GM21529 (cell line): Measurements from ENCODE around the gene B3GNT5.
A peak's percentile ranks its signal among the peaks of the same experiment; 100 is the strongest.

Experiments
- ATAC-seq: cut with Tn5 transposase; IDR thresholded peaks from one replicate; pipeline ENCODE4 v1.9.1; 2021; ENCODE audit not compliant: unreplicated experiment

Gene B3GNT5

GRCh38 chr3:183264268-183264667, 11.2 kb downstream of the B3GNT5 start:
- ATAC-seq, result no peak

- ATAC-seq, result no peak
Observed at GRCh38 chr3:183265157-183265642, 12.1 kb downstream of the B3GNT5 start.

GRCh38 chr3:183265834-183266417, 12.9 kb downstream of the B3GNT5 start:
- ATAC-seq, result no peak

- no peak for ATAC-seq
Observed at GRCh38 chr3:183266454-183266853, 13.4 kb downstream of the B3GNT5 start.

- ATAC-seq, result no peak
Observed at GRCh38 chr3:183267140-183267539, 14.1 kb downstream of the B3GNT5 start.

- ATAC-seq, result no peak
Observed at GRCh38 chr3:183268366-183268765, 15.3 kb downstream of the B3GNT5 start.

- no peak for ATAC-seq
Observed at GRCh38 chr3:183269345-183269744, 16.3 kb downstream of the B3GNT5 start.

GRCh38 chr3:183270344-183270743, 17.3 kb downstream of the B3GNT5 start:
- ATAC-seq, result no peak

- no peak for ATAC-seq
Observed at GRCh38 chr3:183272142-183272541, 19.1 kb downstream of the B3GNT5 start.

GRCh38 chr3:183272791-183273190, 19.7 kb downstream of the B3GNT5 start:
- ATAC-seq, result no peak

- no peak for ATAC-seq
Observed at GRCh38 chr3:183274609-183275008, 21.6 kb downstream of the B3GNT5 start.

- no peak for ATAC-seq
Observed at GRCh38 chr3:183275418-183275817, 22.4 kb downstream of the B3GNT5 start.

- no peak for ATAC-seq
Observed at GRCh38 chr3:183275937-183276336, 22.9 kb downstream of the B3GNT5 start.

GRCh38 chr3:183277260-183277659, 24.2 kb downstream of the B3GNT5 start:
- no peak for ATAC-seq

- no peak for ATAC-seq
Observed at GRCh38 chr3:183278479-183279088, 25.5 kb downstream of the B3GNT5 start.

- no peak for ATAC-seq
Observed at GRCh38 chr3:183279371-183279770, 26.3 kb downstream of the B3GNT5 start.

GRCh38 chr3:183281126-183281797, 28.2 kb downstream of the B3GNT5 start:
- ATAC-seq, result no peak

GRCh38 chr3:183283886-183284285, 30.8 kb downstream of the B3GNT5 start:
- ATAC-seq, result no peak

- ATAC-seq, result no peak
Observed at GRCh38 chr3:183284570-183284969, 31.5 kb downstream of the B3GNT5 start.

GRCh38 chr3:183285318-183285717, 32.3 kb downstream of the B3GNT5 start:
- ATAC-seq, result no peak

GRCh38 chr3:183285828-183286457, 32.9 kb downstream of the B3GNT5 start:
- peak; percentile 99 for ATAC-seq
